ENCODE measurements around the gene ALKBH5. TPM values are rescaled to one million over a fixed set of nuclear protein-coding genes. Genes with fewer than 3 reads are reported as not detected.

Gene ALKBH5
- total and polyA plus RNA-seq, 9 of the 15 experiments (the other 6 are each of a cell fraction or from before 2014, with no cell fraction given), result 11.4 to 70.0 (median 47.4) TPM

- no peak for TF ChIP-seq CHAMP1 (IDR thresholded peaks at IDR 0.05)
- TF ChIP-seq ZKSCAN3 (CRISPR knock-in tag; IDR thresholded peaks at IDR 0.05), result no peak
- no peak for TF ChIP-seq MAFG (tag; conservative IDR thresholded peaks at IDR 0.05)
- TF ChIP-seq ZNF24 (IDR thresholded peaks at IDR 0.05), result no peak
- no peak for TF ChIP-seq POLR2G (IDR thresholded peaks at IDR 0.05; ENCODE audit: low read depth, low read length)
- TF ChIP-seq, protein P1, sequence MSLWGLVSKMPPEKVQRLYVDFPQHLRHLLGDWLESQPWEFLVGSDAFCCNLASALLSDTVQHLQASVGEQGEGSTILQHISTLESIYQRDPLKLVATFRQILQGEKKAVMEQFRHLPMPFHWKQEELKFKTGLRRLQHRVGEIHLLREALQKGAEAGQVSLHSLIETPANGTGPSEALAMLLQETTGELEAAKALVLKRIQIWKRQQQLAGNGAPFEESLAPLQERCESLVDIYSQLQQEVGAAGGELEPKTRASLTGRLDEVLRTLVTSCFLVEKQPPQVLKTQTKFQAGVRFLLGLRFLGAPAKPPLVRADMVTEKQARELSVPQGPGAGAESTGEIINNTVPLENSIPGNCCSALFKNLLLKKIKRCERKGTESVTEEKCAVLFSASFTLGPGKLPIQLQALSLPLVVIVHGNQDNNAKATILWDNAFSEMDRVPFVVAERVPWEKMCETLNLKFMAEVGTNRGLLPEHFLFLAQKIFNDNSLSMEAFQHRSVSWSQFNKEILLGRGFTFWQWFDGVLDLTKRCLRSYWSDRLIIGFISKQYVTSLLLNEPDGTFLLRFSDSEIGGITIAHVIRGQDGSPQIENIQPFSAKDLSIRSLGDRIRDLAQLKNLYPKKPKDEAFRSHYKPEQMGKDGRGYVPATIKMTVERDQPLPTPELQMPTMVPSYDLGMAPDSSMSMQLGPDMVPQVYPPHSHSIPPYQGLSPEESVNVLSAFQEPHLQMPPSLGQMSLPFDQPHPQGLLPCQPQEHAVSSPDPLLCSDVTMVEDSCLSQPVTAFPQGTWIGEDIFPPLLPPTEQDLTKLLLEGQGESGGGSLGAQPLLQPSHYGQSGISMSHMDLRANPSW (CRISPR knock-in tag; IDR thresholded peaks at IDR 0.05), result no peak
- TF ChIP-seq SPI1 (IDR thresholded peaks at IDR 0.05; ENCODE audit: borderline replicate concordance, low read depth, low read length), result no peak
- TF ChIP-seq KHSRP (IDR thresholded peaks at IDR 0.05), result no peak
- no peak for TF ChIP-seq ZNF511 (CRISPR knock-in tag; IDR thresholded peaks at IDR 0.05)
- TF ChIP-seq ETS2 (tag; IDR thresholded peaks at IDR 0.05; ENCODE audit: borderline replicate concordance, poor library complexity, severe bottlenecking), result no peak
- no peak for TF ChIP-seq RUNX1 (IDR thresholded peaks at IDR 0.05; ENCODE audit: low read depth)
- TF ChIP-seq ZBTB5 (IDR thresholded peaks at IDR 0.05), result no peak
- no peak for TF ChIP-seq ZC3H11A (IDR thresholded peaks at IDR 0.05; ENCODE audit: low read depth, low read length)
- TF ChIP-seq, protein P2, sequence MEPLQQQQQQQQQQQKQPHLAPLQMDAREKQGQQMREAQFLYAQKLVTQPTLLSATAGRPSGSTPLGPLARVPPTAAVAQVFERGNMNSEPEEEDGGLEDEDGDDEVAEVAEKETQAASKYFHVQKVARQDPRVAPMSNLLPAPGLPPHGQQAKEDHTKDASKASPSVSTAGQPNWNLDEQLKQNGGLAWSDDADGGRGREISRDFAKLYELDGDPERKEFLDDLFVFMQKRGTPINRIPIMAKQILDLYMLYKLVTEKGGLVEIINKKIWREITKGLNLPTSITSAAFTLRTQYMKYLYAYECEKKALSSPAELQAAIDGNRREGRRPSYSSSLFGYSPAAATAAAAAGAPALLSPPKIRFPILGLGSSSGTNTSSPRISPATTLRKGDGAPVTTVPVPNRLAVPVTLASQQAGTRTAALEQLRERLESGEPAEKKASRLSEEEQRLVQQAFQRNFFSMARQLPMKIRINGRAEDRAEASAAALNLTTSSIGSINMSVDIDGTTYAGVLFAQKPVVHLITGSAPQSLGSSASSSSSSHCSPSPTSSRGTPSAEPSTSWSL (CRISPR knock-in tag; IDR thresholded peaks at IDR 0.05; ENCODE audit: borderline replicate concordance), result no peak
- TF ChIP-seq ZBTB7A (IDR thresholded peaks at IDR 0.05; ENCODE audit: borderline replicate concordance, control insufficient read depth, low read depth, low read length), result peak; percentile 20; the same call in 1 of the 2 replicates
- no peak for TF ChIP-seq ZNF224 (CRISPR knock-in tag; IDR thresholded peaks at IDR 0.05)
- TF ChIP-seq BRF1 (IDR thresholded peaks at IDR 0.05; ENCODE audit: borderline replicate concordance, extremely low read depth, insufficient read length), result no peak
- peak; percentile 50 for TF ChIP-seq NR2C1 (IDR thresholded peaks at IDR 0.05)
- TF ChIP-seq NR2C1 (tag; IDR thresholded peaks at IDR 0.05), result peak; percentile 53; the same call in 1 of the 2 replicates
- TF ChIP-seq PHTF2 (CRISPR knock-in tag; IDR thresholded peaks at IDR 0.05), result no peak
- no peak for TF ChIP-seq ARNT (IDR thresholded peaks at IDR 0.05)
Measured at GRCh38 chr17:18163547-18163946, 20.1 kb upstream of the ALKBH5 start (continued).
